Mesodermal cell (in vitro differentiated cells): ENCODE results near the gene SVIL.
"Not testable (repeated sequence)": the region's sequence is repeated elsewhere in the genome, so short reads cannot be mapped to it uniquely, and the experiment has no call there.

Source experiments
- H3K27ac ChIP-seq: 2 replicates; pipeline ENCODE4 v1.7.0; 2013; ENCODE audit warnings: mild to moderate bottlenecking, low read depth, low read length, moderate library complexity; ENCODE audit not compliant: severe bottlenecking
- H3K36me3 ChIP-seq: 2 replicates; pipeline ENCODE4 v1.7.1; 2013; ENCODE audit warnings: mild to moderate bottlenecking, low read length, moderate library complexity; ENCODE audit not compliant: control insufficient read depth, insufficient read depth
- H3K4me1 ChIP-seq: one replicate; pipeline ENCODE4 v1.7.1; 2013; ENCODE audit warnings: mild to moderate bottlenecking, low read length; ENCODE audit not compliant: insufficient read depth, control insufficient read depth, poor library complexity, severe bottlenecking
- H3K4me3 ChIP-seq: 2 replicates; pipeline ENCODE4 v1.7.0; 2013; ENCODE audit warnings: low read length, control low read depth, mild to moderate bottlenecking; ENCODE audit not compliant: insufficient read depth, poor library complexity, severe bottlenecking; ENCODE audit errors: extremely low read depth
- H3K9me3 ChIP-seq: 2 replicates; pipeline ENCODE4 v1.7.1; 2013; ENCODE audit warnings: mild to moderate bottlenecking, low read length, moderate library complexity; ENCODE audit not compliant: control insufficient read depth
- WGBS, 2 experiments: methylation state at CpG; one replicate each; pipeline ENCODE4 v1.1.5; 2013; ENCODE audit warnings: missing lambda C conversion rate in 2 of 2; ENCODE audit not compliant: insufficient coverage in 2 of 2; 5-methylcytosine and 5-hydroxymethylcytosine counted together

Gene SVIL

GRCh38 chr10:29634105-29634504 is 666 bp downstream of the SVIL start:
- Histone ChIP-seq H3K4me1 (peaks cover 24% of the 10 kb centered on the region), H3K27ac (peak overlapping the region; percentile 71), H3K36me3 (peaks cover 32% of the 10 kb centered on the region), H3K4me3 (peak overlapping the region; percentile 47), H3K9me3 (peaks cover 6% of the 10 kb centered on the region)
- WGBS, 2 experiments, result 42 to 57% methylated on average over 1 to 2 of the region's 2 CpGs

- no peak overlapping the region for H3K4me3 ChIP-seq
- WGBS, 2 experiments, result 96 to 98% methylated on average over 4 of the region's 4 CpGs
- no peak overlapping the region for H3K27ac ChIP-seq
- no peaks in the 10 kb centered on the region for H3K9me3 ChIP-seq
- H3K4me1 ChIP-seq, result peaks cover 18% of the 10 kb centered on the region
- peaks cover 28% of the 10 kb centered on the region for H3K36me3 ChIP-seq
Measured at GRCh38 chr10:29631049-29631339, 3.8 kb downstream of the SVIL start.

GRCh38 chr10:29630205-29631048 is 4.3 kb downstream of the SVIL start:
- Histone ChIP-seq H3K27ac (no peak overlapping the region), H3K4me3 (no peak overlapping the region), H3K4me1 (peaks cover 12% of the 10 kb centered on the region), H3K36me3 (peaks cover 32% of the 10 kb centered on the region), H3K9me3 (no peaks in the 10 kb centered on the region)
- WGBS, 2 experiments, result 83 to 96% methylated on average over 4 of the region's 11 CpGs

GRCh38 chr10:29628912-29629526 is 5.8 kb downstream of the SVIL start:
- WGBS, 2 experiments, result 90 to 92% methylated on average over 10 to 12 of the region's 12 CpGs
- Histone ChIP-seq H3K36me3 (peaks cover 32% of the 10 kb centered on the region), H3K4me3 (no peak overlapping the region), H3K27ac (no peak overlapping the region), H3K9me3 (no peaks in the 10 kb centered on the region), H3K4me1 (peaks cover 8% of the 10 kb centered on the region)

GRCh38 chr10:29628311-29628710 is 6.5 kb downstream of the SVIL start:
- Histone ChIP-seq H3K9me3 (no peaks in the 10 kb centered on the region), H3K27ac (no peak overlapping the region), H3K4me3 (no peak overlapping the region), H3K36me3 (peaks cover 33% of the 10 kb centered on the region), H3K4me1 (peaks cover 9% of the 10 kb centered on the region)
- WGBS, 2 experiments, result 100% methylated on average over 3 of the region's 5 CpGs; no CpG with 5 or more reads in 1 of the 2 experiments

- Histone ChIP-seq H3K36me3 (peaks cover 32% of the 10 kb centered on the region), H3K27ac (no peak overlapping the region), H3K4me3 (no peak overlapping the region), H3K4me1 (peaks cover 12% of the 10 kb centered on the region), H3K9me3 (no peaks in the 10 kb centered on the region)
- WGBS, 2 experiments, result 87 to 100% methylated on average over 2 to 4 of the region's 7 CpGs
Measured at GRCh38 chr10:29627201-29628132, 7.3 kb downstream of the SVIL start.

- Histone ChIP-seq H3K36me3 (peaks cover 23% of the 10 kb centered on the region), H3K4me1 (peaks cover 20% of the 10 kb centered on the region)
- H3K9me3 ChIP-seq, H3K27ac ChIP-seq, H3K4me3 ChIP-seq: not testable (repeated sequence)
- WGBS, 2 experiments, result no CpG with 5 or more reads among the region's 6 CpGs
Measured at GRCh38 chr10:29624357-29624756, 10.4 kb downstream of the SVIL start.

- H3K27ac ChIP-seq, result no peak overlapping the region
- H3K4me3 ChIP-seq, result no peak overlapping the region
- 80 to 100% methylated on average over 1 of the region's 4 CpGs for WGBS, 2 experiments
- peaks cover 19% of the 10 kb centered on the region for H3K4me1 ChIP-seq
- peaks cover 18% of the 10 kb centered on the region for H3K36me3 ChIP-seq
- no peaks in the 10 kb centered on the region for H3K9me3 ChIP-seq
Measured at GRCh38 chr10:29623797-29624196, 11.0 kb downstream of the SVIL start.

- H3K27ac ChIP-seq, result no peak overlapping the region
- H3K4me3 ChIP-seq, result no peak overlapping the region
- H3K4me1 ChIP-seq, result peaks cover 28% of the 10 kb centered on the region
- peaks cover 13% of the 10 kb centered on the region for H3K36me3 ChIP-seq
- 80 to 93% methylated on average over 8 to 12 of the region's 14 CpGs for WGBS, 2 experiments
- no peaks in the 10 kb centered on the region for H3K9me3 ChIP-seq
Measured at GRCh38 chr10:29622382-29622922, 12.3 kb downstream of the SVIL start.

GRCh38 chr10:29621161-29621560 is 13.6 kb downstream of the SVIL start:
- no peak overlapping the region for H3K4me3 ChIP-seq
- peak overlapping the region; percentile 50 for H3K27ac ChIP-seq
- no peaks in the 10 kb centered on the region for H3K9me3 ChIP-seq
- peaks cover 16% of the 10 kb centered on the region for H3K36me3 ChIP-seq
- 50 to 60% methylated on average over 6 to 7 of the region's 7 CpGs for WGBS, 2 experiments
- H3K4me1 ChIP-seq, result peaks cover 28% of the 10 kb centered on the region
